Endothelial cell (in vitro differentiated cells): ENCODE measurements around the gene RNF4. TPM values are rescaled to one million over a fixed set of nuclear protein-coding genes. Genes with fewer than 3 reads are reported as not detected.

Experiments used
- DNase-seq: peaks from one replicate; pipeline ENCODE4 v3.0.0; 2021; ENCODE audit warnings: low spot score
- H3K27ac Mint-ChIP-seq: one replicate; pipeline ENCODE4 v1.8.0; 2021; ENCODE audit warnings: mixed read lengths, inconsistent platforms; ENCODE audit not compliant: unreplicated experiment
- H3K27me3 Mint-ChIP-seq: one replicate; pipeline ENCODE4 v1.8.0; 2021; ENCODE audit warnings: mild to moderate bottlenecking, moderate library complexity, mixed read lengths, inconsistent platforms; ENCODE audit not compliant: unreplicated experiment
- H3K36me3 Mint-ChIP-seq: one replicate; pipeline ENCODE4 v1.8.0; 2021; ENCODE audit warnings: mild to moderate bottlenecking, low read depth, mixed read lengths, inconsistent platforms; ENCODE audit not compliant: unreplicated experiment
- H3K4me1 Mint-ChIP-seq: one replicate; pipeline ENCODE4 v1.8.0; 2021; ENCODE audit warnings: mild to moderate bottlenecking, mixed read lengths, inconsistent platforms; ENCODE audit not compliant: unreplicated experiment
- H3K4me3 Mint-ChIP-seq: one replicate; pipeline ENCODE4 v1.8.0; 2021; ENCODE audit warnings: mild to moderate bottlenecking, mixed read lengths, inconsistent platforms; ENCODE audit not compliant: unreplicated experiment
- H3K9me3 Mint-ChIP-seq: one replicate; pipeline ENCODE4 v1.8.0; 2021; ENCODE audit warnings: mixed read lengths, inconsistent platforms; ENCODE audit not compliant: unreplicated experiment
- CTCF ChIP-seq: fragments of 200-600 bp; sonication (generic); IDR thresholded peaks from one replicate; pipeline ENCODE4 v1.5.0; 2021; ENCODE audit warnings: antibody characterized with exemption; ENCODE audit not compliant: unreplicated experiment
- total RNA-seq: library from RNA; stranded (reverse); fragmentation: NEBNext Ultra II Directional; extraction: Animal tissue kit (Norgen Biotek cat#: 25700); gene quantifications from one replicate; pipeline ENCODE4 v1.2.1, GENCODE V29; 2021; ENCODE audit not compliant: unreplicated experiment

Gene RNF4
- total RNA-seq, 1 donor from 2014 or later: 65.0 TPM

- Mint-ChIP-seq H3K4me1 (peaks cover 7% of the 10 kb centered on the region), H3K36me3 (peaks cover 9% of the 10 kb centered on the region), H3K27me3 (peaks cover 20% of the 10 kb centered on the region), H3K4me3 (no peak overlapping the region), H3K9me3 (no peaks in the 10 kb centered on the region), H3K27ac (no peak overlapping the region)
- no peak for TF ChIP-seq CTCF
- no peak for DNase-seq
Observed at GRCh38 chr4:2424581-2424980, 44.3 kb upstream of the RNF4 start.

GRCh38 chr4:2425386-2426068, 43.4 kb upstream of the RNF4 start:
- H3K9me3 Mint-ChIP-seq: no peaks in the 10 kb centered on the region
- H3K36me3 Mint-ChIP-seq: peaks cover 3% of the 10 kb centered on the region
- no peak overlapping the region for H3K27ac Mint-ChIP-seq
- no peaks in the 10 kb centered on the region for H3K4me1 Mint-ChIP-seq
- H3K27me3 Mint-ChIP-seq: peaks cover 12% of the 10 kb centered on the region
- H3K4me3 Mint-ChIP-seq: no peak overlapping the region
- no peak for TF ChIP-seq CTCF
- no peak for DNase-seq

- DNase-seq: no peak
- Mint-ChIP-seq H3K9me3 (no peaks in the 10 kb centered on the region), H3K27me3 (peaks cover 8% of the 10 kb centered on the region), H3K4me1 (no peaks in the 10 kb centered on the region), H3K4me3 (no peak overlapping the region), H3K36me3 (peaks cover 3% of the 10 kb centered on the region), H3K27ac (no peak overlapping the region)
- TF ChIP-seq CTCF: no peak
Observed at GRCh38 chr4:2426069-2426397, 42.9 kb upstream of the RNF4 start.

GRCh38 chr4:2426711-2427275, 42.1 kb upstream of the RNF4 start:
- Mint-ChIP-seq H3K36me3 (peaks cover 3% of the 10 kb centered on the region), H3K4me1 (no peaks in the 10 kb centered on the region), H3K27me3 (peaks cover 8% of the 10 kb centered on the region)

More at GRCh38 chr4:2426711-2427275, 42.1 kb upstream of the RNF4 start:
- H3K9me3 Mint-ChIP-seq: no peaks in the 10 kb centered on the region
- H3K27ac Mint-ChIP-seq: no peak overlapping the region
- DNase-seq: no peak
- H3K4me3 Mint-ChIP-seq: no peak overlapping the region
- no peak for TF ChIP-seq CTCF
